ENCODE measurements around the gene FUZ. TPM values are rescaled to one million over a fixed set of nuclear protein-coding genes. Genes with fewer than 3 reads are reported as not detected.

Gene FUZ
- total RNA-seq, 3 donors from 2014 or later (not counting 1 experiment from before 2014, with no cell fraction given), result 17.7 to 33.1 (median 20.6) TPM

DNA sequence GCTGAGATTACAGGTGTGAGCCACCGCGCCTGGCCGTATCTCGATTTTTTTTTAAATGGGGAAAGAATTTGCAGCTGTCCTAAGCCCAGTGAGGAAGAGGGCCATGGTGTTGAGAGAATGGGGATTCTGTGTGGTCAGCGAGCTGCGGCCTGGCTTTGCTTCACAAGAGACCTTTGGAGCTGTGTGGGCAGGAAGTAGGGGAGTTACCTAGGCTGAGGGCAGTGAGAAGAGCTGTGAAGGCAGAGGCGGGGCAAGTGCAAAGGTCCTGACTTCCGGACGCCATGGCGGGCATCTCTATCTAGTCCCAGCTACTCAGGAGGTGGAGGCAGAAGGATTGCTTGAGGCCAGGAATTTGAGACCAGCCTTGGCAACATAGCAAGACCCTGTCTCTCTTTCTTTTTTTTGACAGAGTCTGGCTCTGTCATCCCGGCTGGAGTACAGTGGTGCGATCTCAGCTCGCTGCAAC is 41.4 kb downstream of the FUZ start:
- Mint-ChIP-seq H3K27me3 (ENCODE audit: low read depth in 2 of 2) (no peaks in the 10 kb centered on the region), H3K4me1 (peaks cover 60 to 78% of the 10 kb centered on the region in 2 donors), H3K36me3 (no peaks in the 10 kb centered on the region), H3K27ac (peak overlapping the region; percentile 84 to 93), H3K9me3 (no peaks in the 10 kb centered on the region), H3K4me3 (peak overlapping the region; percentile 82)
- peak; percentile 38 to 50 for DNase-seq
- peak; percentile 56 to 62 (median 56) for ATAC-seq
- no peaks in the 10 kb centered on the region for H3K27me3 ChIP-seq (ENCODE audit: control insufficient read depth, insufficient read depth, low read length)
- intact Hi-C loops (cut with micrococcal nuclease), result no loop called here
- WGBS (ENCODE audit: insufficient coverage), result 57% methylated on average over 13 of the region's 13 CpGs
- TF ChIP-seq, protein P1, sequence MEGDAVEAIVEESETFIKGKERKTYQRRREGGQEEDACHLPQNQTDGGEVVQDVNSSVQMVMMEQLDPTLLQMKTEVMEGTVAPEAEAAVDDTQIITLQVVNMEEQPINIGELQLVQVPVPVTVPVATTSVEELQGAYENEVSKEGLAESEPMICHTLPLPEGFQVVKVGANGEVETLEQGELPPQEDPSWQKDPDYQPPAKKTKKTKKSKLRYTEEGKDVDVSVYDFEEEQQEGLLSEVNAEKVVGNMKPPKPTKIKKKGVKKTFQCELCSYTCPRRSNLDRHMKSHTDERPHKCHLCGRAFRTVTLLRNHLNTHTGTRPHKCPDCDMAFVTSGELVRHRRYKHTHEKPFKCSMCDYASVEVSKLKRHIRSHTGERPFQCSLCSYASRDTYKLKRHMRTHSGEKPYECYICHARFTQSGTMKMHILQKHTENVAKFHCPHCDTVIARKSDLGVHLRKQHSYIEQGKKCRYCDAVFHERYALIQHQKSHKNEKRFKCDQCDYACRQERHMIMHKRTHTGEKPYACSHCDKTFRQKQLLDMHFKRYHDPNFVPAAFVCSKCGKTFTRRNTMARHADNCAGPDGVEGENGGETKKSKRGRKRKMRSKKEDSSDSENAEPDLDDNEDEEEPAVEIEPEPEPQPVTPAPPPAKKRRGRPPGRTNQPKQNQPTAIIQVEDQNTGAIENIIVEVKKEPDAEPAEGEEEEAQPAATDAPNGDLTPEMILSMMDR (IDR thresholded peaks at IDR 0.05), result no peak
- H3K9me3 ChIP-seq (ENCODE audit: control insufficient read depth, insufficient read depth, low read length), result no peaks in the 10 kb centered on the region
- H3K4me1 ChIP-seq (ENCODE audit: control insufficient read depth, insufficient read depth, low read length), result peaks cover 87% of the 10 kb centered on the region
- no peaks in the 10 kb centered on the region for H3K36me3 ChIP-seq (ENCODE audit: control insufficient read depth, insufficient read depth, low read length)
- peak overlapping the region; percentile 37 for H3K27ac ChIP-seq (ENCODE audit: low read length)
- H3K4me3 ChIP-seq (ENCODE audit: low read length), result no peak overlapping the region

- TF ChIP-seq, protein P1 (IDR thresholded peaks at IDR 0.05), result no peak
- ATAC-seq, result no peak
- Histone ChIP-seq H3K27me3 (ENCODE audit: control insufficient read depth, insufficient read depth, low read length) (no peaks in the 10 kb centered on the region), H3K9me3 (ENCODE audit: control insufficient read depth, insufficient read depth, low read length) (no peaks in the 10 kb centered on the region), H3K27ac (ENCODE audit: low read length) (no peak overlapping the region), H3K4me1 (ENCODE audit: control insufficient read depth, insufficient read depth, low read length) (peaks cover 81% of the 10 kb centered on the region), H3K36me3 (ENCODE audit: control insufficient read depth, insufficient read depth, low read length) (no peaks in the 10 kb centered on the region), H3K4me3 (ENCODE audit: low read length) (no peak overlapping the region)
- WGBS (ENCODE audit: insufficient coverage), result 98% methylated on average over 8 of the region's 8 CpGs
- Mint-ChIP-seq H3K27ac (peak overlapping the region; percentile 84 to 93), H3K9me3 (no peaks in the 10 kb centered on the region), H3K4me3 (peak overlapping the region; percentile 35), H3K36me3 (no peaks in the 10 kb centered on the region), H3K4me1 (peaks cover 62 to 76% of the 10 kb centered on the region in 2 donors), H3K27me3 (ENCODE audit: low read depth in 2 of 2) (no peaks in the 10 kb centered on the region)
- no peak for DNase-seq
- intact Hi-C loops (cut with micrococcal nuclease), result no loop called here
Measured at GRCh38 chr19:49770529-49770928, 42.6 kb downstream of the FUZ start.

GRCh38 chr19:49767967-49768581 is 45.0 kb downstream of the FUZ start:
- H3K9me3 ChIP-seq (ENCODE audit: control insufficient read depth, insufficient read depth, low read length), result no peaks in the 10 kb centered on the region
- intact Hi-C loops (cut with micrococcal nuclease), result loop anchor here (2.0 to 5.0 kb wide), 3 partner anchors 45 to 99 kb away; partner anchors contain the start of genes FUZ and PNKP
- Mint-ChIP-seq H3K27ac (peak overlapping the region; percentile 91 to 93), H3K36me3 (no peaks in the 10 kb centered on the region), H3K4me3 (peak overlapping the region; percentile 94), H3K27me3 (ENCODE audit: low read depth in 2 of 2) (no peaks in the 10 kb centered on the region), H3K4me1 (peaks cover 52 to 63% of the 10 kb centered on the region in 2 donors), H3K9me3 (no peaks in the 10 kb centered on the region)
- peaks cover 65% of the 10 kb centered on the region for H3K4me1 ChIP-seq (ENCODE audit: control insufficient read depth, insufficient read depth, low read length)
- ATAC-seq (no peak), DNase-seq (no peak)
- peak overlapping the region; percentile 74 for H3K4me3 ChIP-seq (ENCODE audit: low read length)
- 92% methylated on average over 12 of the region's 12 CpGs for WGBS (ENCODE audit: insufficient coverage)
- no peak overlapping the region for H3K27ac ChIP-seq (ENCODE audit: low read length)
- H3K36me3 ChIP-seq (ENCODE audit: control insufficient read depth, insufficient read depth, low read length), result no peaks in the 10 kb centered on the region
- H3K27me3 ChIP-seq (ENCODE audit: control insufficient read depth, insufficient read depth, low read length), result no peaks in the 10 kb centered on the region
- TF ChIP-seq, protein P1 (IDR thresholded peaks at IDR 0.05), result no peak
